HUES6 (cell line): ENCODE data around the gene ATP5F1A.
"Not testable (repeated sequence)": the region's sequence is repeated elsewhere in the genome, so short reads cannot be mapped to it uniquely, and the experiment has no call there.

Experiments used
- H3K27ac ChIP-seq: 2 replicates; pipeline ENCODE4 v1.7.0; 2013; ENCODE audit warnings: low read depth, mild to moderate bottlenecking, low read length, inconsistent platforms
- H3K27me3 ChIP-seq: 2 replicates; pipeline ENCODE4 v1.6.1; 2013; ENCODE audit warnings: low read length; ENCODE audit not compliant: control insufficient read depth, insufficient read depth
- H3K36me3 ChIP-seq: 2 replicates; pipeline ENCODE4 v1.6.1; 2013; ENCODE audit warnings: low read length; ENCODE audit not compliant: control insufficient read depth, insufficient read depth
- H3K4me1 ChIP-seq: 2 replicates; pipeline ENCODE4 v1.6.1; 2013; ENCODE audit warnings: low read length; ENCODE audit not compliant: control insufficient read depth, insufficient read depth
- H3K4me3 ChIP-seq: 2 replicates; pipeline ENCODE4 v1.5.1; 2013; ENCODE audit warnings: low read depth, low read length
- H3K9ac ChIP-seq: one replicate; pipeline ENCODE4 v1.6.1; 2013; ENCODE audit warnings: mild to moderate bottlenecking, low read length
- H3K9me3 ChIP-seq: 2 replicates; pipeline ENCODE4 v1.6.1; 2013; ENCODE audit warnings: low read depth, low read length; ENCODE audit not compliant: control insufficient read depth, insufficient read depth

Gene ATP5F1A

DNA sequence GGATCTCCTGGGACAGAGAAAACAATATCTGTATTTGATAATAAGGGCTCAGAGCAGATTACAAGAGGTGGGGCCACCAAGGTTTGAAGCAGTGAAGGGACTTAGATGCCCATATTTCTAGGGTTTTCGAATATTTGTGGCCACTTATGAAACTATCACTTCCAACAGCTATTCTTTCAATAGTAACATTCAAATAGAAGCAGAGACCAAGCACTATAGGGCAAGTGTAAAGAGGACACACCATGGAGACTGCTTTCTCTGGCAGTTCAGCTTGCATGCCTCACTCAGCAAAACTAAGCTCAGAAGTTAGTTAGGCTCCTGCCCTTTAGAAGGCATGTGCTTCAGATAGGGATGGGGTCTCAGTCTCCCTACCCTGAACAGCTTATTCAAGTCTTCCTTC, 36.3 kb downstream of the ATP5F1A start:
- Histone ChIP-seq H3K27ac (no peak overlapping the region), H3K4me3 (no peak overlapping the region), H3K9me3 (no peaks in the 10 kb centered on the region), H3K36me3 (no peaks in the 10 kb centered on the region), H3K4me1 (no peaks in the 10 kb centered on the region), H3K27me3 (no peaks in the 10 kb centered on the region), H3K9ac (no peak overlapping the region)

DNA sequence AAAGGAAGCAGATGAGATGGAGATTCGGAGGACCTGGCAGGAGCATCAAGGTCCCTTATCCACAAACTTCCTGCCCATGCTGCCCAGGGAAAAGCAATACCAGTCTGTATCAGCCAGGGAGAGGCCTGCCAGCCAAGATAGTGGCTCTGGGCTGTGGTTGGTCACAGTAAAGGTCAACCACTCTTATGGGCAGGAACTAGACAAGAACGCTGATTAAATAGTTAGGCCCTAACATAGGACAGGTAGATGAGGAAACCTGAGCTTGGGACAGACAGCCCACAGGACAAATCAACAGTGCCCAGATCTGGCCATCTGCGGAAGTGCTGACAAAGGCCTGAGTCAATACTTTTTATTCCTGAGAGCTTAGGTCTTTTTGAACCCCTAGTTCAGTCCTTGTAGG, 36.7 kb downstream of the ATP5F1A start:
- H3K36me3 ChIP-seq: no peaks in the 10 kb centered on the region
- H3K27ac ChIP-seq: no peak overlapping the region
- no peaks in the 10 kb centered on the region for H3K4me1 ChIP-seq
- no peaks in the 10 kb centered on the region for H3K9me3 ChIP-seq
- H3K27me3 ChIP-seq: no peaks in the 10 kb centered on the region
- H3K9ac ChIP-seq: no peak overlapping the region
- no peak overlapping the region for H3K4me3 ChIP-seq

DNA sequence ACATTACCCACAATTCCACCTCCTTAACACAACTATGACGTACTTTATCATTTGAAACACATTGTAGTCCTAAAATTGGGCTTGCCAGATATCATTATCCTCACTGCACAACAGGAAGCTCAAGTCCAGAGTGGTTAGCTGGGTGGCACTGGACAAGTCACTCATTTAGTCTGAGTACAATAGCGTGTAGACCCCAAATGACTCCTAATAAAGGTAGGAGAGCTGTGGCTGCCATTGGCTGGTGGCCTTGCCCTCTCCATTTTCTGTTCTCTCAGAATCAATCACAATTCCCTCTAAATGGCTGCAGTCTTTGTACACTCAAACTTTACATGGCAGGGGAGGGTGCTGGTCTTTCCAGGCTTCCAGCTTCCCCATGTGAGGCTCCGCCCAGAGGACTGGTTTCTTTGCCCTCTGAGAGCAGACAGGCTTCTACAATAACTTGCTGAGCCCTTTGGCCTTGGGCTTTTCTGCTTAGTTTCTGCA, 37.7 kb downstream of the ATP5F1A start:
- Histone ChIP-seq H3K9me3 (no peaks in the 10 kb centered on the region), H3K27ac (no peak overlapping the region), H3K36me3 (no peaks in the 10 kb centered on the region), H3K4me1 (no peaks in the 10 kb centered on the region), H3K4me3 (no peak overlapping the region), H3K27me3 (no peaks in the 10 kb centered on the region), H3K9ac (no peak overlapping the region)

DNA sequence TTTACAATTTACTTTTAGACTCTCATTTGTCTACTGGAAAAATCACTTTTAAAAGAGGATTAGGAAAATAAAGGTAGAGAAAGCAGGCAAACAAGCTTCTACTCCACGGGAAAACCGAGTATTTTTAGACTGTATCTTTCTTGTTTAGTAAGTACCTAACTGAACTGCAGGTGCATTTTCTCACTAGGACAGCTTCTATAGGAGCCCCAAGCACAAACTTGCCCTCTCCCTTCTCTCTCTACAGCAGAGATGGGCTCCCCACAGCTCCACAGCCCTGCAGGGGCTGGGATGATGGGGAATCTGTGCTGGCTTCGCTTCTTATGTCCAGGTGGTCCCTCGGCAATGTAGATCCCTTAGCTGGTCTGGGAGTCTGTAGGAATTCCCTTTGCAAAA, 42.3 kb downstream of the ATP5F1A start:
- no peaks in the 10 kb centered on the region for H3K27me3 ChIP-seq
- H3K27ac ChIP-seq: no peak overlapping the region
- no peaks in the 10 kb centered on the region for H3K36me3 ChIP-seq
- H3K9ac ChIP-seq: no peak overlapping the region
- no peaks in the 10 kb centered on the region for H3K9me3 ChIP-seq
- no peak overlapping the region for H3K4me3 ChIP-seq
- no peaks in the 10 kb centered on the region for H3K4me1 ChIP-seq

DNA sequence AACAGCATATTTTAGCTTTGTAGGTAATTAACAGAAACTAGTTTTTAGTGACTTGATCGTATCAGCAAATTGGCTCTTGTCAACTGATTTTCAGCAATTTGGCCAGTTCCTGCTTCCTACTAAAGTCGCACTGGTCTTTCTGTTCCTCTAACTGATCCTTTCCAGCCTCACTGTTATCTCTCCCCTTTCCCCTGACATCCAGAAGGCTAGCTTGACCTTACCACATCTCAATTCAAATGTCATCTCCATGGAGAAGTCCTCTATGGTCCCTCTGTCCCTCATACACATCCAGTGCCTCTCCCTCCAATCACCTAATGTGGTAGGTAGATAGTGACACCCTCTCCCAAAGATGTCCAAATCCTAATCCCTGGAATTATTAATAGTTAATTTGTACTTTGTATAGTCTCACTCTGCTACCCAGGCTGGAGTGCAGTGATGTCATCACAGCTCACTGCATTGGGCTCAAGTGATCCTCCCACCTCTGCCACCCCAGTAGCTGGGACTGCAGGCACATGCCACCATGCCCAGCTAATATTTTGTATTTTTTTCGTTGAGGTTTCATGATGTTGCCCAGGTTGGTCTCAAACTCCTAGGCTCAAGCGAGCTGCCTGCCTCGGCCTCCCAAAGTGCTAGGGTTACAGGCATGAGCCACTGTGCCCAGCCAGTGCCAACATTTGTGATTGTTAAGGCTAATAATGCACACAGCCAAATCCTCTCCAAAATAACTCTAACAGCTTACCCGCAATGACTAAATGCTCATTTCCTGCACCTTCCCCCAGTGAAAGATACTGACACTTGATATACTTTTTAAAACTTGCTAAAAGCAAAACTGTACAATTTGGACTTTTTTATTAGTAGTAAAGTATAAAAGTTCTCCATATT, 42.9 kb downstream of the ATP5F1A start:
- no peaks in the 10 kb centered on the region for H3K4me1 ChIP-seq
- no peaks in the 10 kb centered on the region for H3K36me3 ChIP-seq
- H3K27ac ChIP-seq: no peak overlapping the region
- no peaks in the 10 kb centered on the region for H3K27me3 ChIP-seq
- no peak overlapping the region for H3K4me3 ChIP-seq
- no peaks in the 10 kb centered on the region for H3K9me3 ChIP-seq
- H3K9ac ChIP-seq: no peak overlapping the region

DNA sequence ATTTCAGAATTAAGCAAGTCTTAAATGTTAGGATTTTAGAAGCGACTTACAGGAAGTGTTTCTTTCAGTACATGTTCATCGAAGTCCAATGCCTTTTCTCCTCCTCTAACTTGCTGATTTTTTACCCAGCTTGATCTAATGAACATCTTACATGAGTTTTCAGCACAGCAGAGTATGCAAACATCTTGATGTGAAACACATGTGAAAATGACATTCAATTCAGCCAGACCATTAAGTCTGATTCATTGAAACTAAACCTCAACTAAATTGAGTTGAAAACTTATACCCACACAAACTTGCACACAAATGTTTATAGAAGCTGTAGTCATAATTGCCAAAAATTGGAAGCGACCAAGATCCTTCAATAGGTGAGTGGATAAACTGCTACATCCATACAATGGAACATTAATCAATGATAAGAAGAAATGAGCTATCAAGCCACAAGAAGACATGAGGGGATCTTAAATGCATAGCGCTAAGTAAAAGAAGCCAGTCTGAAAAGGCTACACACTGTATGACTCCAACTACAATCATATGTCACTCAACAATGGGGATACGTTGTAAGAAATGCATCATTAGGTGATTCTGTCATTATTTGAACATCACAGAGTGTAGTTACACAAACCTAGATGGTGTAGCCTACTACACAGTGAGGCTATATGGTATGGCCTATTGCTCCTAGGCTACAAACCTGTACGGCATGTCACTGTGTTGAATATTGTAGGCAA, 44.6 kb downstream of the ATP5F1A start:
- Histone ChIP-seq H3K4me1 (no peaks in the 10 kb centered on the region), H3K36me3 (no peaks in the 10 kb centered on the region), H3K27ac (no peak overlapping the region), H3K27me3 (no peaks in the 10 kb centered on the region), H3K9me3 (no peaks in the 10 kb centered on the region), H3K4me3 (no peak overlapping the region), H3K9ac (no peak overlapping the region)

DNA sequence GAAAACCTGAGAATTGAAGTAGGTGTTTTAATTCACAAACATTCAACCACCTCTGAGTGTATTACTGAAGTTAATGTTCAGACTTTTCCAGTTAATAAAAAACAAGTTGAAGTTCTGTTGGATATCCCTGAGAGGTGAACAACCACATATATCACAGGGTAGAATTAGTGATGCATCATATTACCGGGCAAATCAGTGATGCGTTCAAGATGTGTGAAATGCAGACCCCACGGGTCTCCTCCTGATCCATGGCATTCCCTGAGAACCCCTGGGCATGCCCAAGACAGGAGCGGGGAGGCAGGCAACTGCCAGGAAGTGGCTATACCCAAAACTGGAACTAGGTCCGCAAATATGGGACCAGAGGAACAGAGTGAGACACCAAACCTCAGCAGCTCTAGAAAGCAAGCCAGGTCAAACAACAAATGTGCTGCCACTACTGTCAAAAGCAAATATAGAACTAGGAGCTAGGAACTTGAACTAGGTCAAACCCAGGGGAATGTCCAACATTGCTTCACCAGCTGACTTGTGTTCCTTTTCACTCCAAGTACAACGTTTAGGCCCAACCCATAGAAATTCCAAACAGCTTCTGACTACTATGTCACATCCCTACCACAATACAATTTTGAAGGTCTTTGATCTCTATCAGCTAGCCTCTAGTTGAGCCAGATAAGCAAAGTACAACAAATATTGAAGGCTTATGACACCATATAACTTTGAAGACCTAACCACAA, 46.2 kb downstream of the ATP5F1A start:
- Histone ChIP-seq H3K36me3 (no peaks in the 10 kb centered on the region), H3K9me3 (no peaks in the 10 kb centered on the region), H3K9ac (no peak overlapping the region), H3K27ac (no peak overlapping the region), H3K4me1 (no peaks in the 10 kb centered on the region), H3K27me3 (no peaks in the 10 kb centered on the region), H3K4me3 (no peak overlapping the region)

DNA sequence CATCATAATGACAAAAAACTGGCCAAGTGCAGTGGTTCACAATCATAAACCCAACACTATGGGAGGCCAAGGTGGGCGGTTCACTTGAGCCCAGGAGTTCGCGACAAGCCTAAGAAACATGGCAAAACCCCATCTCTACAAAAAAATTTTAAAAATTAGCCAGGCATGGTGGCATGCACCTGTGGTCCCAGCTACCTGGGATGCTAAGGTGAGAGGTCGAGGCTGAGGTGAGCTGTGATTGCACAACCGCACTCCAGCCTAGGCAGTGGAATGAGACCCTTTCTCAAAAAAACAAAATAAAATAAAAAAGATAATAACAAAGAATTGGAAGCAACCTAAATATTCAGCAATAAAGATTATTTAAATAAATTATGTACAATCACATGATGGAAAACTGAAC, 47.8 kb downstream of the ATP5F1A start:
- no peaks in the 10 kb centered on the region for H3K36me3 ChIP-seq
- no peaks in the 10 kb centered on the region for H3K4me1 ChIP-seq
- H3K9me3 ChIP-seq: no peaks in the 10 kb centered on the region
- H3K4me3 ChIP-seq: no peak overlapping the region
- H3K9ac ChIP-seq: no peak overlapping the region
- no peak overlapping the region for H3K27ac ChIP-seq
- H3K27me3 ChIP-seq: no peaks in the 10 kb centered on the region

DNA sequence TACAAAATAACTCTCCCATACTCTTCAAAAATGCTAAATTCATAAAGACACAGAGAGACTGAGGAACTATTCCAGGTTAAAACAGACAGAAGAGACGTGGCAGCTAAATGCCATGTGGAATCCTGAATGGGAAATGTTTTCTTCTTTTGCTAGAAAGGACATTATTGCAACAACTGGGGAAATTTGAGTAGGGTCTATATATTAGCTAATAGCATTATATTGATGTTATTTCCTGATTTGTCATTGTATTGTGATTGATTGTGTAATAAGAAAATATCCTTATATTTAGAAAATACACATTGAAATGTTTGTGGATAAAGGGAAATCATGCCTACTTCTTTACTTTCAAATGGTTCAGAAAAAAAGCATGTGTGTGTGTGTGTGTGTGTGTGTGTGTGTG, 49.5 kb downstream of the ATP5F1A start:
- H3K4me1 ChIP-seq: no peaks in the 10 kb centered on the region
- no peak overlapping the region for H3K4me3 ChIP-seq
- no peaks in the 10 kb centered on the region for H3K27me3 ChIP-seq
- no peaks in the 10 kb centered on the region for H3K36me3 ChIP-seq
- H3K9me3 ChIP-seq: no peaks in the 10 kb centered on the region
- no peak overlapping the region for H3K9ac ChIP-seq
- H3K27ac ChIP-seq: no peak overlapping the region

DNA sequence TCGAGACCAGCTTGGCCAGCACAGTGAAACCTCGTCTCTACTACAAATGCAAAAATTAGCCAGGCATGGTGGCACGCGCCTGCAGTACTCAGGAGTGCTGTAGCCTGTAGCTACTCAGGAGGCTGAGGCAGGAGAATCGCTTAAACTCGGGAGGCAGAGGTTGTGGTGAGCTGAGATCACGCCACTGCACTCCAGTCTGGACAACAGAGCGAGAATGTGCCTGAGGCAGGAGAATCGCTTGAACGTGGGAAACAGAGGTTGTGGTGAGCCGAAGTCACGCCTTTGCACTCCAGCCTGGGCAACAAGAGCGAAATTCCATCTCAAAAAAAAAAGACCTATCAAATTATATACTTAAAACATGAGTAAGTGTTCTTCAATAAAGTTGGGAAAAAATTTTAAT, 50.7 kb downstream of the ATP5F1A start:
- not testable (repeated sequence) for H3K4me1 ChIP-seq, H3K4me3 ChIP-seq, H3K27ac ChIP-seq, H3K9ac ChIP-seq, H3K9me3 ChIP-seq, H3K27me3 ChIP-seq, H3K36me3 ChIP-seq

DNA sequence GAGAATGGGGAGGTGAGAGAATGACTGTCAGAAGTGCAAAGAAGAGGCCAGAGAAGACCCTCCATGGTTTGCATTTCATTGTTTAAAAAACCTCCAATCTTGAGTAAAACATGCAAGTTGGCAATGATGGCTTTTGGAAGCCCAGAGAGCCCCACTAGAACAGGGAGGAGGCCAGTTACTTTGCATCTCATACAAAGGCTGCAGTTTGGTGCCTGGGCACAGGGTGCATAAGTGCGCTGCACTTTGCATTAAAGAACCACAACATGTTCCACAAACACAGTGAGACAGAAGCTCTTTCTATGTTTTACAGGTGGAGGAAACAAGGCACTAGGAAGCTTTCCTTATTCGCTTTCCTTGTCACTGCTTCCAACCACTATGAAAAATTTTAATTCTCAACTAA, 51.4 kb downstream of the ATP5F1A start:
- H3K4me1 ChIP-seq: peaks cover 15% of the 10 kb centered on the region
- no peak overlapping the region for H3K4me3 ChIP-seq
- no peak overlapping the region for H3K9ac ChIP-seq
- no peaks in the 10 kb centered on the region for H3K9me3 ChIP-seq
- no peak overlapping the region for H3K27ac ChIP-seq
- H3K27me3 ChIP-seq: no peaks in the 10 kb centered on the region
- no peaks in the 10 kb centered on the region for H3K36me3 ChIP-seq
